Upper lobe of left lung (tissue), 6 donors: ENCODE measurements around the gene STAT5B. TPM values are rescaled to one million over a fixed set of nuclear protein-coding genes. Genes with fewer than 3 reads are reported as not detected.

Experiments used
- ATAC-seq, 2 donors: fragments of 200-7000 bp; cut with Tn5 transposase; one replicate each; pipeline ENCODE4 v1.9.1; 2022; ENCODE audit warnings: mild to moderate bottlenecking in 2 of 2, moderate library complexity in 2 of 2; ENCODE audit not compliant: low FRiP score in 2 of 2
- DNase-seq, 2 donors: peaks; one replicate each; pipeline ENCODE4 v3.0.0-alpha.2; 2019 to 2020
- H3K27ac ChIP-seq, 4 donors: fragments of 200-600 bp; sonication (generic); one replicate each; pipeline ENCODE4 v1.5.1; 2016 to 2019
- H3K27me3 ChIP-seq, 4 donors: fragments of 200-600 bp; sonication (generic); one replicate each; pipeline ENCODE4 v1.5.1; 2017 to 2019
- H3K36me3 ChIP-seq, 4 donors: fragments of 200-600 bp; sonication (generic); one replicate each; pipeline ENCODE4 v1.5.1; 2016 to 2019
- H3K4me1 ChIP-seq, 4 donors: fragments of 200-600 bp; sonication (generic); one replicate each; pipeline ENCODE4 v1.5.1; 2018 to 2019
- H3K4me3 ChIP-seq, 4 donors: fragments of 200-600 bp; sonication (generic); one replicate each; pipeline ENCODE4 v1.5.1; 2017 to 2019; ENCODE audit warnings: mild to moderate bottlenecking in 2 of 4, moderate library complexity in 1 of 4
- H3K9me3 ChIP-seq, 4 donors: fragments of 200-600 bp; sonication (generic); one replicate each; pipeline ENCODE4 v1.5.1; 2018 to 2019
- CTCF ChIP-seq, 6 experiments: fragments of 450-650 bp in 4 of 6; fragments of 200-600 bp in 2 of 6; sonication (generic) in 2 of 6; IDR thresholded peaks; one replicate each; pipeline ENCODE4 v1.5.1; 2016 to 2019; ENCODE audit warnings: antibody characterized with exemption in 6 of 6
- EP300 ChIP-seq, 4 donors: sonication (generic); formaldehyde crosslinking; IDR thresholded peaks; one replicate each; pipeline ENCODE4 v1.5.1; 2017; ENCODE audit warnings: antibody characterized with exemption in 4 of 4, control low read depth in 2 of 4
- POLR2A ChIP-seq, 4 donors: fragments of 450-650 bp; IDR thresholded peaks; one replicate each; pipeline ENCODE4 v1.5.1; 2016 to 2017; ENCODE audit warnings: antibody characterized with exemption in 4 of 4, mild to moderate bottlenecking in 2 of 4
- POLR2AphosphoS5 ChIP-seq, 2 donors: sonication (generic); formaldehyde crosslinking; IDR thresholded peaks; one replicate each; pipeline ENCODE4 v1.5.1; 2017; ENCODE audit warnings: antibody characterized with exemption in 2 of 2
- WGBS, 2 donors: methylation state at CpG; one replicate each; pipeline ENCODE4 v1.1.5; 2017 to 2018; 5-methylcytosine and 5-hydroxymethylcytosine counted together
- total RNA-seq, 6 donors: library from RNA; depleted of rRNA in 4 of 6; stranded (reverse); fragments of >200 nt in 4 of 6; gene quantifications; one replicate each; pipeline versions ENCODE4 v1.1.0 to v1.2.1, GENCODE V29; 2016 to 2021
- donor health status: DM: no; HTN: no; CAD: no; lungs with moderate emphysema.
- donor health status: DM: no; HTN: yes; CAD: no; lungs with severe emphysema.

STAT5B gene
- total RNA-seq, 6 donors from 2014 or later, result 48.6 to 115 (median 66.3) TPM

- Histone ChIP-seq H3K4me1 (peaks cover 24 to 48% (median 36%) of the 10 kb centered on the region in 4 donors), H3K36me3 (no peaks in the 10 kb centered on the region), H3K27ac (no peak overlapping the region), H3K9me3 (no peaks in the 10 kb centered on the region), H3K27me3 (peaks cover 0 to 16% (median 8%) of the 10 kb centered on the region in 4 donors), H3K4me3 (no peak overlapping the region)
- TF ChIP-seq POLR2AphosphoS5 (IDR thresholded peaks at IDR 0.05) (no peak), POLR2A (IDR thresholded peaks at IDR 0.05) (no peak), CTCF (IDR thresholded peaks at IDR 0.05) (no peak), EP300 (IDR thresholded peaks at IDR 0.05) (no peak)
- DNase-seq (no peak), ATAC-seq (no peak)
- 80 to 91% methylated on average over 2 of the region's 2 CpGs for WGBS, 2 donors
Observed at GRCh38 chr17:42181851-42182207, 94.4 kb downstream of the STAT5B start.

DNA sequence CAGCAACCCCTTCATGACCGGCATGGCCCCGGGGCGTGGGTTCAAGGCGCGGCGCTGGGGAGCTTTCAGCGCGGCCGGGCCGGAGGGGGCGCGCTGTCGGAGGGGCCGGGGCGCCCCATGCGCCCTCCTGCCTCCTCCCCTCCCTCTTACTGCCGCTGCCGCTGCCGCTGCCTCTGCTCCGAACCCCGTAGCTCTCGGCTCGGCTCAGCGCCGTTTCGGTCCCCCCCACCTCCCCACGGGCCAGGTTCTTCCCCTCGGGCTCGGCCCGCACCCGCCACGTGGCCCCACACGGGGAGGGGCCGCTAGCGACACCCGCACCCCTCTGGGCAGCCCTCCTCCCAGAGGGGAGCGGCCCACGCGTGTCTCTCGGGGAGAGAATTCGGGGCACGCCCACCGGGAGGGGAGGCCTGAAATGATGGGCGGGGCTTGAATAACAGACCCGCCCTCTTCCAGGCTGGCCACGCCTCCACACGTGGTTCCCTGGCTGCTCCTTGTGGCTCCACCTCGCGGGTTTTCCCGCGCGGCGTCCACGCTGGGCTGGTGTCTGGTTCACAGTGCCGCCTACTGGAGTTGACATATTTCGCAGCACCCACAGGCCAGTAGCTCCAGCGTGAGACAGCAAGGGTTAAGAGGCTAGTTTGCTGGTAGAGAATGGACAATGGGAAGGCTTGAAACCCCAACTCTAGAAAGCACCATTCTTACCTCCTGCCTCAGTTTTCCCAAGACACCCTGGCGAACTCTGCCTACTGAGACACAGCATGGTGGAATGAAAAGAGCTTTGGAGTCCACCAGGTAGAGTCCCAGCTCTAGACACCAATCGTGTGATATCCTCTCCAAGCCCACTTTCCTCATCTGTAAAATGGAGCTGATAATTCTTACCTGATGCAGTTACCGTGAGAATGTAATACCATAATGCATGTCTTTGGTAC is 95.0 kb downstream of the STAT5B start, which contains the start of gene KCNH4:
Gene KCNH4, minus strand, starts transcription at position 221 of the 929 bp plus-strand sequence. Its CDS starts 197 bp downstream, at position 24.
- no peaks in the 10 kb centered on the region for H3K36me3 ChIP-seq
- peak; percentile 37 to 76 (median 62) for TF ChIP-seq CTCF (IDR thresholded peaks at IDR 0.05)
- no peak for TF ChIP-seq POLR2A (IDR thresholded peaks at IDR 0.05)
- peak; percentile 65 to 75 for ATAC-seq
- no peaks in the 10 kb centered on the region for H3K9me3 ChIP-seq
- H3K4me3 ChIP-seq, result peak within 1 kb of the TSS in 3 of 4 donors; percentile 39 to 51 (median 50)
- H3K27ac ChIP-seq, result no peak within 1 kb of the TSS
- peaks cover 0 to 16% (median 8%) of the 10 kb centered on the region in 4 donors for H3K27me3 ChIP-seq
- DNase-seq, result peak; percentile 86 to 94
- H3K4me1 ChIP-seq, result peaks cover 24 to 48% (median 36%) of the 10 kb centered on the region in 4 donors
- WGBS, 2 donors, result 7 to 44% methylated on average over 3 to 27 of the region's 60 CpGs

DNA sequence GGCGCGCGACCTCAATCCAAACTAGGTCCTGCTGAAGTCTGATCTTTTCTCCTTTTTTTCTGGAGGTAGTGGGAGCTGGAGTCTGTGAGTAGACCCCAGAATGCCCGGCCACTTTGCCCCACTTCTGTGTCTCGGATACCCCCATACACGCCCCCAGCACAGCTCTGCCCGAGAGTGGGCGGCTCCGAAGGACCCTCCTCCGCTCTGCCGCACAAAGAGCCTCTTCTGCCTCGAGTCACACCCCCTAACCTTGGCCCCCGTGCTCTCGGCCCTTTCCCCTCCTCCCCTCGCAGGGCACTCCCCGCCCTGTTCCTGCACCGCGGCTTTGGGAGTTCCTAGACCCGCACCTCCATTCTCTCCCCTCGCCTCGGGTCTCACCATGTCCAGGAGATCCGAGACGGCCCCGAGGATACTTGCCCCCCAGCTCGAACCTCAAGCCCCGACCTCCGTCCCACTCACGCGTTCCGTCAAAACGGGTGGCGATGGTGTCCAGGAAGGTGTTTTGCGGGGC is 95.7 kb downstream of the STAT5B start:
- WGBS, 2 donors, result 3 to 4% methylated on average over 30 to 33 of the region's 33 CpGs
- TF ChIP-seq EP300 (IDR thresholded peaks at IDR 0.05), result no peak
- no peak for TF ChIP-seq POLR2AphosphoS5 (IDR thresholded peaks at IDR 0.05)
- no peak for TF ChIP-seq POLR2A (IDR thresholded peaks at IDR 0.05)
- TF ChIP-seq CTCF (IDR thresholded peaks at IDR 0.05), result no peak
- Histone ChIP-seq H3K27ac (no peak overlapping the region), H3K36me3 (no peaks in the 10 kb centered on the region), H3K4me1 (peaks cover 24 to 48% (median 36%) of the 10 kb centered on the region in 4 donors), H3K4me3 (peak overlapping the region in 3 of 4 donors; percentile 39 to 51 (median 50)), H3K27me3 (peaks cover 0 to 16% (median 8%) of the 10 kb centered on the region in 4 donors), H3K9me3 (no peaks in the 10 kb centered on the region)
- no peak for ATAC-seq
- no peak for DNase-seq

DNA sequence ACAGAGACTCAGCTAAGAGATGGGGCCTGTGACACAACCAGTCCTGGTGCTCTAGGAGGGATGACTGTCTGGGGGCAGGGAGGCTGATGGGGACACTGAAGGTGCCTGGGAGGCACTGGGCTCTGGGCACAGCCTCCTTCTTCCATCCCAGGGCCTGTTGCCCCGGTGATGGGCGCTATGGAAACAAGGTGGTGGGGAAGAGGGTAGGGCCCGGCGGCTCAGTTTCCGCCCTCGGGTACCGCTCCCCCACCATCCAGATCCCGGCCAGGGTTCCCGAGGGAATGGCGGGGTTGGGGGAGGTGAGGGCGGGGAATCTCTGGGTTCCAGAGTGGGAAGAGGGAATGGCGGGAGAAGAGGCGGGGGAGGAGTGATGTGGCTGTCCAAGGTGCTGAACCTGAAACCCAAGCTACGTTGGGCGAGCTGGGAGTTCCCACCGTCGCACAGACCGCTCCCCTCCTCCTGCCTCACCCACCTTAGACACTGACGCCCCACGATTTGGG is 96.2 kb downstream of the STAT5B start:
- no peaks in the 10 kb centered on the region for H3K36me3 ChIP-seq
- no peak overlapping the region for H3K27ac ChIP-seq
- 18 to 19% methylated on average over 20 of the region's 20 CpGs for WGBS, 2 donors
- no peak for TF ChIP-seq CTCF (IDR thresholded peaks at IDR 0.05)
- no peak for TF ChIP-seq EP300 (IDR thresholded peaks at IDR 0.05)
- TF ChIP-seq POLR2AphosphoS5 (IDR thresholded peaks at IDR 0.05), result no peak
- no peak for TF ChIP-seq POLR2A (IDR thresholded peaks at IDR 0.05)
- H3K4me3 ChIP-seq, result peak overlapping the region in 1 of 4 donors; percentile 51
- no peak for DNase-seq
- no peak for ATAC-seq
- H3K9me3 ChIP-seq, result no peaks in the 10 kb centered on the region
- peaks cover 0 to 16% (median 8%) of the 10 kb centered on the region in 4 donors for H3K27me3 ChIP-seq
- H3K4me1 ChIP-seq, result peaks cover 24 to 48% (median 36%) of the 10 kb centered on the region in 4 donors
